Ectodermal cell (in vitro differentiated cells): ENCODE measurements around the gene AKR1C8.
"Not testable (repeated sequence)": the region's sequence is repeated elsewhere in the genome, so short reads cannot be mapped to it uniquely, and the experiment has no call there.

Experiments used
- H3K27ac ChIP-seq: 2 replicates; pipeline ENCODE4 v1.7.0; 2013; ENCODE audit warnings: mild to moderate bottlenecking, low read depth, low read length; ENCODE audit not compliant: insufficient read depth, poor library complexity, severe bottlenecking
- H3K27me3 ChIP-seq: 2 replicates; pipeline ENCODE4 v1.7.0; 2013; ENCODE audit warnings: mild to moderate bottlenecking, low read length; ENCODE audit not compliant: insufficient read depth, control insufficient read depth, poor library complexity, severe bottlenecking
- H3K36me3 ChIP-seq: one replicate; pipeline ENCODE4 v1.7.0; 2013; ENCODE audit warnings: low read length; ENCODE audit not compliant: control insufficient read depth, insufficient read depth
- H3K4me1 ChIP-seq: one replicate; pipeline ENCODE4 v1.7.0; 2013; ENCODE audit warnings: low read length; ENCODE audit not compliant: control insufficient read depth, insufficient read depth
- H3K4me3 ChIP-seq: 2 replicates; pipeline ENCODE4 v1.7.0; 2013; ENCODE audit warnings: low read depth, low read length, control low read depth; ENCODE audit not compliant: insufficient read depth
- H3K9me3 ChIP-seq: 2 replicates; pipeline ENCODE4 v1.7.0; 2013; ENCODE audit warnings: mild to moderate bottlenecking, low read length, moderate library complexity; ENCODE audit not compliant: control insufficient read depth
- WGBS, 2 experiments: methylation state at CpG; one replicate each; pipeline ENCODE4 v1.1.7; 2013; ENCODE audit warnings: missing lambda C conversion rate in 2 of 2; 5-methylcytosine and 5-hydroxymethylcytosine counted together

Gene AKR1C8

GRCh38 chr10:5206799-5207198 is 21.8 kb upstream of the AKR1C8 start:
- no peak overlapping the region for H3K4me3 ChIP-seq
- 91 to 93% methylated on average over 6 of the region's 6 CpGs for WGBS, 2 experiments
- H3K27ac ChIP-seq, result no peak overlapping the region
- no peaks in the 10 kb centered on the region for H3K9me3 ChIP-seq
- H3K27me3 ChIP-seq, result no peaks in the 10 kb centered on the region
- H3K4me1 ChIP-seq, result no peaks in the 10 kb centered on the region
- H3K36me3 ChIP-seq, result no peaks in the 10 kb centered on the region

DNA sequence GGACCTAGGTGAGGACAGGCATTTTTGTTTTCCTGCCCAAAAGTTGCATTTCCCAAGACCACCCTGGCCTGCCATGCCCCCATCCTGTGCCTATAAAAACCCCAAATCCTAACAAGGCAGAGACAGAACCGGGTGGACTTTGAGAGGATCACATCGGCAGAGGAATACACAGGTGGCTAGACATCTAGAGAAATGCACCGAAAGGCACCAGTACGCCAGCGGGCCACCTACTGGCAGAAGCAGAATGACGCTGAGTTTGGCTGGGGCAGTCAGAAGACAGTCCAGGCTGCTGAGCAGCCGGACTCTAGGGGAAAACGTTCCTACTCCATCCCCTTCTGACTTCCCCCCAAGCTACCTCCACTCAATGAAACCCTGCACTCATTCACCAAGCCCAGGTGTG is 14.4 kb upstream of the AKR1C8 start:
- Histone ChIP-seq H3K27ac (no peak overlapping the region), H3K36me3 (no peaks in the 10 kb centered on the region), H3K27me3 (no peaks in the 10 kb centered on the region), H3K4me1 (no peaks in the 10 kb centered on the region), H3K4me3 (no peak overlapping the region), H3K9me3 (no peaks in the 10 kb centered on the region)
- WGBS, 2 experiments, result 81 to 84% methylated on average over 8 of the region's 8 CpGs

- Histone ChIP-seq H3K4me3 (no peak overlapping the region), H3K27me3 (no peaks in the 10 kb centered on the region), H3K9me3 (no peaks in the 10 kb centered on the region), H3K4me1 (no peaks in the 10 kb centered on the region), H3K27ac (no peak overlapping the region), H3K36me3 (no peaks in the 10 kb centered on the region)
- 81 to 100% methylated on average over 3 of the region's 3 CpGs for WGBS, 2 experiments
Measured at GRCh38 chr10:5198386-5198785, 13.4 kb upstream of the AKR1C8 start.

DNA sequence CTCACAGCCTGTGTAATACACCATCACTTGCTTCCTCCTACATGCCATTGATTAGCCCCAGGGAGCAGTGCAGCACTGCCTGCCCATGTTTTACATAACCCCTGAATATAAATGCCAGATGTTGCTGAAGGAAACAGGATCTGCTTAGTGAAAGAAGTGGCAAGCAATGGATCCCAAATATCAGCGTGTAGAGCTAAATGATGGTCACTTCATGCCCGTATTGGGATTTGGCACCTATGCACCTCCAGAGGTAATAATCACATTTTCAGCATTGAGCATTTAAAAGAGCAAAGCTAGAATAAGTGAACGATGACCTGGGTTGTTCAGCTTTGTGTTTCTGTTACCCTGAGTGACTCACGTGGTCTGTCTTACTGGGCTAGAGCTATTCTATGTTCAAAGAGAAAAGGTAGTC is 11.8 kb upstream of the AKR1C8 start, which contains the start of gene AKR1C4:
AKR1C4 (plus strand) TSS at position 136 of the 412 bp plus-strand sequence; CDS start at position 167, 31 bp downstream.
- no peaks in the 10 kb centered on the region for H3K9me3 ChIP-seq
- H3K27me3 ChIP-seq, result no peaks in the 10 kb centered on the region
- H3K4me3 ChIP-seq, result no peak within 1 kb of the TSS
- no peak within 1 kb of the TSS for H3K27ac ChIP-seq
- H3K4me1 ChIP-seq, result no peaks in the 10 kb centered on the region
- WGBS, 2 experiments, result 86 to 87% methylated on average over 4 of the region's 4 CpGs
- no peaks in the 10 kb centered on the region for H3K36me3 ChIP-seq

DNA sequence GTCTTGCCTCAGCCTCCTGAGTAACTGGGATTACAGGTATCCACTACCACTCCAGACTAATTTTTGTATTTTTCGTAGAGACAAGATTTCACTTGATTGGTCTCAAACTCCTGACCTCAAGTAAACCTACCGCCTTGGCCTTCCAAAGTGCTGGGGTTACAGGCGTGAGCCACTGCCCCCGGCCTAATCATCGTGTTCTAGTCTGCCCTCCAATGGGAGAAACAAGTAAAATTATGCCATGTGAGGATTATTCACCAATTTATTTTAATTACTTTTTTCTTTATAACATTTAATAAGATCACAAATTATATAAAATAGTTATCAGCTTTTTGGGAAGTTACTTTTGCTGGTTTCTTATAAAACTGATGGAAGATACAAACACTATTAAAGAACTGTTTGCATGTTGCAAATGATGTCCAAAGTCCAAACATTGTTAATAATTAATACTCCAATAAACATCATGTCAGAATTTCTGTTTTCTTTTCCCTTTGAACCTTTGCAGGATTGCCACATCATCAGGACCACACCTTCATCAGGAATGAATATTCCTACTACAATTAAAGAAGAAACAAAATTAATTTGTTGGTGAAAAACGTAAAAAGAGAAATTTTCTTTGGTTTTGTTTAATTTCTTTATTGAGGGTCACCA is 10.9 kb upstream of the AKR1C8 start:
- Histone ChIP-seq H3K4me1 (no peaks in the 10 kb centered on the region), H3K9me3 (no peaks in the 10 kb centered on the region), H3K4me3 (no peak overlapping the region), H3K36me3 (no peaks in the 10 kb centered on the region), H3K27ac (no peak overlapping the region), H3K27me3 (no peaks in the 10 kb centered on the region)
- 87 to 92% methylated on average over 6 of the region's 6 CpGs for WGBS, 2 experiments

DNA sequence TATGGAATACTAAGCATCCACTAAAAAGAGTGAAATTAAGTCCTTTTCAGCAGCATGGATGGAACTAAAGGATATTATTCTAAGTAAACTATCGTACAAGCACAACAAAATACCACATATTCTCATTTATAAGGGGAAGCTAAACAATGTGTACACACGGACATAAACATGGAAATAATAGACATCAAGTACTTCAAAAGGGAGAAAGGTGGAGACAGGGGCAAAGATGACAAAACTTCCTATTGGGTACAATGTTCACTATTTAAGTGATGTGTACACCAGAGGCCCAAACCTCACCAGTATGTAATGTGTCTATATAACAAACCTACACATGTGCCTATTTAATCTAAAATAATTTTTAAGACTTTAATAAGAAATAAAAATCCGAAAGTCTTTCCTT is 9.5 kb upstream of the AKR1C8 start:
- no peaks in the 10 kb centered on the region for H3K9me3 ChIP-seq
- no peak overlapping the region for H3K27ac ChIP-seq
- no peaks in the 10 kb centered on the region for H3K27me3 ChIP-seq
- H3K36me3 ChIP-seq, result no peaks in the 10 kb centered on the region
- H3K4me1 ChIP-seq, result no peaks in the 10 kb centered on the region
- 82 to 100% methylated on average over 2 of the region's 3 CpGs for WGBS, 2 experiments
- H3K4me3 ChIP-seq, result no peak overlapping the region

DNA sequence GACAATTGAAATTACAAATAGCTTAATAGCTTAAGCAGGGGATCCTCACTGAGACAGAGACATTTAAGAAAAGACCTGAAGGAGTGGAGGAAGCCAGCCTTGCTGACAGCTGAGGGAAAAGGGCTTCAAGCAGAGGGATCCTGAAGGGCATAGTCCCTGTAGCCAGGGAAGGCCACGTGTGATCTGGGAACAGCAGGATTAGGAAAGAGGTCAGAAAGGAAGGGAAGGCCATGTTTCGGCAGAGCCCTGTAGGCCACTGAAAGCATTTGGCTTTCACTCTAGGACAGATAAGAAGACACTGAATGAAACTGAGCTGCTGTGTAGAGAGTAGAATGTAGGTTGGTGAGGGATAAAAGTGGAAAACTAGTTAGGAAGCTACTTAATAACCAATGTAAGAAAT is 3.4 kb upstream of the AKR1C8 start:
- no peaks in the 10 kb centered on the region for H3K27me3 ChIP-seq
- no peak overlapping the region for H3K27ac ChIP-seq
- no peaks in the 10 kb centered on the region for H3K9me3 ChIP-seq
- H3K4me1 ChIP-seq, result no peaks in the 10 kb centered on the region
- H3K4me3 ChIP-seq, result no peak overlapping the region
- WGBS, 2 experiments, result 58 to 59% methylated on average over 2 of the region's 2 CpGs
- H3K36me3 ChIP-seq, result no peaks in the 10 kb centered on the region

GRCh38 chr10:5187867-5188266 is 2.9 kb upstream of the AKR1C8 start:
- no peaks in the 10 kb centered on the region for H3K4me1 ChIP-seq
- no peaks in the 10 kb centered on the region for H3K36me3 ChIP-seq
- H3K9me3 ChIP-seq, result no peaks in the 10 kb centered on the region
- no peak overlapping the region for H3K27ac ChIP-seq
- WGBS, 2 experiments, result 87 to 94% methylated on average over 5 of the region's 5 CpGs
- H3K27me3 ChIP-seq, result no peaks in the 10 kb centered on the region
- no peak overlapping the region for H3K4me3 ChIP-seq

DNA sequence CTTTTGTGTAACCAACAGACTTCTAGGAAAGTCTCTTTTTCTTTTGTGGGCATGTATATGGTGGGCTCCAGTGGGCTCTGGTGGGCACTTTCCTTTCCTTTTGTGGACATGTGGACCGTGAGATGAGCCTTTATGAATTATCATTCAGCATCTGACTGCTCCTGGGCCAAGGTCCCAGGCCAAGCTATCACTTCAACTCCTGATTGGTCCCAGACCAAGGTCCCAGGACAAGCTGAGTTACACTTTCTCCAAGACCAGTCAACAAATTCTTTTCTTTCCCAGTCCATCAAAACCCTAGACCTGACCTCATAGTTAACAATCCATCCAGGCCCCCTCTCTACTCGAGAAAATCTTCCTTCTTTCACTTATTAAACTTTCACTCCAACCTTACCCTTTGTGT is 1.0 kb downstream of the AKR1C8 start:
- H3K27me3 ChIP-seq, result no peaks in the 10 kb centered on the region
- H3K36me3 ChIP-seq, result no peaks in the 10 kb centered on the region
- no peaks in the 10 kb centered on the region for H3K4me1 ChIP-seq
- H3K27ac ChIP-seq, result no peak overlapping the region
- 90 to 93% methylated on average over 2 of the region's 2 CpGs for WGBS, 2 experiments
- no peak overlapping the region for H3K4me3 ChIP-seq
- H3K9me3 ChIP-seq, result no peaks in the 10 kb centered on the region

- H3K4me3 ChIP-seq, H3K4me1 ChIP-seq, H3K36me3 ChIP-seq, H3K27me3 ChIP-seq, H3K9me3 ChIP-seq, H3K27ac ChIP-seq: not testable (repeated sequence)
- WGBS, 2 experiments, result 84 to 89% methylated on average over 12 of the region's 12 CpGs
Measured at GRCh38 chr10:5180503-5180902, 4.4 kb downstream of the AKR1C8 start.

GRCh38 chr10:5175581-5175980 is 9.4 kb downstream of the AKR1C8 start:
- not testable (repeated sequence) for H3K36me3 ChIP-seq, H3K9me3 ChIP-seq, H3K4me1 ChIP-seq, H3K27me3 ChIP-seq, H3K4me3 ChIP-seq, H3K27ac ChIP-seq
- 93 to 97% methylated on average over 2 to 3 of the region's 3 CpGs for WGBS, 2 experiments
